DOHH2 (cell line): ENCODE data around the gene EZH1.

Experiments
- H3F3A ChIP-seq: fragments of 200-600 bp; sonication (generic), shearing (Covaris generic); 2 replicates; pipeline ENCODE4 v1.6.0; 2016; ENCODE audit warnings: antibody characterized with exemption, mild to moderate bottlenecking; ENCODE audit not compliant: control insufficient read depth, insufficient read depth
- H3K27ac ChIP-seq: fragments of 200-600 bp; sonication (generic); 2 replicates; pipeline ENCODE4 v1.5.1; 2014; ENCODE audit warnings: low read depth, mild to moderate bottlenecking, low read length, moderate library complexity
- H3K27me3 ChIP-seq: fragments of 200-600 bp; sonication (generic); 2 replicates; pipeline ENCODE4 v1.6.1; 2014; ENCODE audit warnings: mild to moderate bottlenecking, low read length, mixed read lengths; ENCODE audit not compliant: control insufficient read depth
- H3K36me3 ChIP-seq: fragments of 200-600 bp; sonication (generic); 2 replicates; pipeline ENCODE4 v1.6.1; 2014; ENCODE audit warnings: mild to moderate bottlenecking, low read length, moderate library complexity, mixed read lengths; ENCODE audit not compliant: control insufficient read depth
- H3K4me1 ChIP-seq: fragments of 200-600 bp; sonication (generic); 2 replicates; pipeline ENCODE4 v1.6.1; 2014; ENCODE audit warnings: mild to moderate bottlenecking, low read length, mixed read lengths; ENCODE audit not compliant: control insufficient read depth
- H3K4me2 ChIP-seq: fragments of 200-600 bp; sonication (generic); 2 replicates; pipeline ENCODE4 v1.6.0; 2014; ENCODE audit warnings: mild to moderate bottlenecking, low read length, moderate library complexity
- H3K4me3 ChIP-seq: fragments of 200-600 bp; sonication (generic); 2 replicates; pipeline ENCODE4 v1.5.1; 2014; ENCODE audit warnings: mild to moderate bottlenecking, low read length, mixed read lengths
- H3K79me2 ChIP-seq: fragments of 200-600 bp; sonication (generic); 2 replicates; pipeline ENCODE4 v1.6.1; 2014; ENCODE audit warnings: mild to moderate bottlenecking, low read length, mixed read lengths; ENCODE audit not compliant: control insufficient read depth
- H3K9me2 ChIP-seq: fragments of 200-600 bp; sonication (generic); replicated peaks from 2 replicates; pipeline ENCODE4 v1.6.1; 2014; ENCODE audit warnings: mild to moderate bottlenecking, low read length, mixed read lengths; ENCODE audit not compliant: control insufficient read depth
- H3K9me3 ChIP-seq: fragments of 200-600 bp; sonication (generic); 2 replicates; pipeline ENCODE4 v1.6.1; 2014; ENCODE audit warnings: antibody characterized with exemption, low read length, mixed read lengths; ENCODE audit not compliant: control insufficient read depth, insufficient read depth
- H4K20me1 ChIP-seq: fragments of 200-600 bp; sonication (generic); 2 replicates; pipeline ENCODE4 v1.6.0; 2014; ENCODE audit warnings: low read depth, mild to moderate bottlenecking, antibody characterized with exemption, low read length, moderate library complexity; ENCODE audit not compliant: control insufficient read depth, insufficient read depth
- CTCF ChIP-seq: fragments of 200-600 bp; sonication (generic); IDR thresholded peaks from one replicate; pipeline ENCODE4 v1.5.1; 2014; ENCODE audit warnings: antibody characterized with exemption, mild to moderate bottlenecking, low read depth, low read length; ENCODE audit not compliant: poor library complexity, severe bottlenecking
- EZH2phosphoT487 ChIP-seq: fragments of 200-600 bp; sonication (generic); IDR thresholded peaks from 2 replicates; pipeline ENCODE4 v1.6.1; 2017; ENCODE audit warnings: borderline replicate concordance, mild to moderate bottlenecking, antibody characterized with exemption, low read length, moderate library complexity, mixed read lengths

Gene EZH1

GRCh38 chr17:42677921-42678781 is 66.7 kb downstream of the EZH1 start:
- TF ChIP-seq EZH2phosphoT487: no peak
- TF ChIP-seq CTCF: no peak
- Histone ChIP-seq H3K27me3 (peaks cover 52% of the 10 kb centered on the region), H3K4me2 (peak overlapping the region; percentile 76), H3K4me1 (peaks cover 85% of the 10 kb centered on the region), H4K20me1 (no peaks in the 10 kb centered on the region), H3F3A (peaks cover 13% of the 10 kb centered on the region), H3K9me2 (no peaks in the 10 kb centered on the region), H3K4me3 (peak overlapping the region; percentile 72), H3K9me3 (no peaks in the 10 kb centered on the region), H3K79me2 (no peaks in the 10 kb centered on the region), H3K36me3 (no peaks in the 10 kb centered on the region), H3K27ac (peak overlapping the region; percentile 53)

GRCh38 chr17:42677012-42677857 is 67.6 kb downstream of the EZH1 start:
- Histone ChIP-seq H3K9me3 (no peaks in the 10 kb centered on the region), H3F3A (peaks cover 13% of the 10 kb centered on the region), H3K79me2 (no peaks in the 10 kb centered on the region), H3K4me1 (peaks cover 80% of the 10 kb centered on the region), H3K27me3 (peaks cover 50% of the 10 kb centered on the region), H3K36me3 (no peaks in the 10 kb centered on the region), H3K4me3 (peak overlapping the region; percentile 81), H3K9me2 (no peaks in the 10 kb centered on the region), H3K27ac (no peak overlapping the region), H4K20me1 (no peaks in the 10 kb centered on the region), H3K4me2 (peak overlapping the region; percentile 96)
- TF ChIP-seq EZH2phosphoT487 (no peak), CTCF (no peak)

GRCh38 chr17:42676424-42677011 is 68.3 kb downstream of the EZH1 start, which contains the start of gene PLEKHH3:
TSS of gene PLEKHH3 (minus strand) at chr17:42676994. CDS start at chr17:42676563, 431 bp downstream.
- Histone ChIP-seq H4K20me1 (no peaks in the 10 kb centered on the region), H3K36me3 (no peaks in the 10 kb centered on the region), H3F3A (peaks cover 10% of the 10 kb centered on the region; the same call in 1 of the 2 replicates), H3K9me3 (no peaks in the 10 kb centered on the region), H3K4me3 (peak within 1 kb of the TSS; percentile 81), H3K79me2 (no peaks in the 10 kb centered on the region), H3K9me2 (no peaks in the 10 kb centered on the region), H3K4me2 (peak within 1 kb of the TSS; percentile 96), H3K27me3 (peaks cover 50% of the 10 kb centered on the region), H3K4me1 (peaks cover 73% of the 10 kb centered on the region), H3K27ac (0 out of 2 replicates have a peak within 1 kb of the TSS, but pooled peaks have one; percentile 53)
- peak; percentile 8 for TF ChIP-seq CTCF
- no peak for TF ChIP-seq EZH2phosphoT487
